NCI-H2029 (cell line): Measurements from ENCODE around the gene ARFGEF3.
"Not testable (repeated sequence)": the region's sequence is repeated elsewhere in the genome, so short reads cannot be mapped to it uniquely, and the experiment has no call there.

Experiments
- DNase-seq: peaks from one replicate; lab custom pipeline; 2025; lab: John Stamatoyannopoulos, UW

The ARFGEF3 gene

DNA sequence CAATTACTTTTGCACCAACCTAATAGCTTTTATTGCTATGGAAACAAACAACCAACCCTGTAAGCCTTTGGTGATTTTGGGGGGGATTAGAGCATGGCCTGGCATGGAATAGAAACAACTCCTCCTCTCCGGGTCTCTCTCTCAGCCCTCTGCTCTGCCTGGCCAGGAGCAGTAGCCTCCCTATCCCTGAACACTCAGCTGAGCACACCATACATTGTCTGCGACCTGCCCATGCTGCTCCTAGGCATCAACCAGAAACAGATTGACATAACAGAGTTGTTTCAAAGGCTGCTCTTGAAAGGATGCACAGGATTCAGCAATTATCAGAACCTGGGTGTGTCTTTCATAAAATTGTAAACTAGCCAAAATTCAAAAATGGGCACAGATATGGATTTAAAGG is 186.1 kb downstream of the ARFGEF3 start:
- DNase-seq = no peak

DNA sequence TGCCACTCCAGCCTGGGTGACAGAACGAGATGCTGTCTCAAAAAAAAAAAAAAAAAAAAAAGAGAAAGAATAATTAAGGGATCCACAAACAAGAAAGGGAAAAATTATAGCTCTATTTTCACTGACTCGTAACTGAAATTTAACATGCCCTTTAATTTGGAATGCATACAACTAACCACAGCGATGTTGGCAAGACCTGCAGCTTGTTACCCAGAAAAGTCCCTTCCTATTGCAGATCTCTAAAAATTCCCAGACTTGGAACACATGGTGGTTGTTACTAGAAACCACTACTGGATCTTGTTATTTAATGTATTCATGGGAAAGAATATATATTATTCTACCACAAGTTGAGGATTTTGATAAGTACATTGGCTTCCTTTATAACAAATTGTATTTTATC is 188.2 kb downstream of the ARFGEF3 start:
- no peak for DNase-seq

GRCh38 chr6:138357928-138358327 is 196.2 kb downstream of the ARFGEF3 start:
- no peak for DNase-seq

DNA sequence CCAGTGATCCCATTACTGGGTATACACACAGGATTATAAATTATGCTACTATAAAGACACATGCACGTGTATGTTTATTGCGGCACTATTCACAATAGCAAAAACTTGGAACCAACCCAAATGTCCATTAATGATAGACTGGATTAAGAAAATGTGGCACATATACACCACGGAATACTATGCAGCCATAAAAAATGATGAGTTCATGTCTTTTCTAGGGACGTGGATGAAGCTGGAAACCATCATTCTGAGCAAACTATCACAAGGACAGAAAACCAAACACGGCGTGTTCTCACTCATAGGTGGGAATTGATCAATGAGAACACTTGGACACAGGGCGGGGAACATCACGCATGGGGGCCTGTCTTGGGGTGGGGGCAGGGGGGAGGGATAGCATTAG is 206.9 kb downstream of the ARFGEF3 start:
- DNase-seq = not testable (repeated sequence)

DNA sequence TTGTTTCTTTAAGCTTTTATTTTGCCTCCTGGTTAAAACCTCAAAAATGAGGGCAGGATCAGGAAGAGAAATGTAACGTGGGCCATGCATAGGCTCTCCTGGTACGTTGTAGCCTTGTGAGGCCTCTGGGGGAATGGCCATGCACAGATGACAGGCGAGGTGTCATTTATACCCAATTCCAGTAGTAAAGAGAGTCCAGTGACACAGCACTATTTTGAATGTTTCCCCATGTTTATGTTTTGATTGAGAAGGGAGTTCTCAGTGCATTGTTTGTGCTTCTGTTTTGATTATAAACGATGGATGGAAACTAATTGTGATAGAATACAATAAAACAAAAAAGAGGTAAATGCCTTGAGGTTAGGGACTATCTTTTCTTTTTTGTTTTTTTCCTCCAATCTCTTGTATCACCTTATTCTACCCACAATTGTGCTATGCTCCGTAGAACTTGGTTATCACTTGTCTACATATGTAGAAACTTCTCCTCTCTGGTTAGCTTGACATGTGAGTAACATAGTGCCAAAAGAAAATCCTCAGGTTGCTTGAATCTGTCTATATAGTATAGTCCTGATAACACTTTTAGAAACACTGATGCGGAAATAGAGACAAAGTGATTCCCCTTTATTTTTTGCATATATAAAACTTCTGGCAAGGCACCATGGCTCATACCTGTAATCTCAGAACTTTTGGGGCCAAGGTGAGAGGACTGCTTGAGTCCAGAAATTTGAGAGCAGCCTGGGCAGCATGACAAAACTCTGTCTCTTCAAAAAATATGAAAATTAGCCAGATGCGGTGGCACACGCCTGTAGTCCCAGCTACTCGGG is 209.1 kb downstream of the ARFGEF3 start:
- no peak for DNase-seq

- DNase-seq = no peak
Measured at GRCh38 chr6:138371452-138371711, 209.6 kb downstream of the ARFGEF3 start.

DNA sequence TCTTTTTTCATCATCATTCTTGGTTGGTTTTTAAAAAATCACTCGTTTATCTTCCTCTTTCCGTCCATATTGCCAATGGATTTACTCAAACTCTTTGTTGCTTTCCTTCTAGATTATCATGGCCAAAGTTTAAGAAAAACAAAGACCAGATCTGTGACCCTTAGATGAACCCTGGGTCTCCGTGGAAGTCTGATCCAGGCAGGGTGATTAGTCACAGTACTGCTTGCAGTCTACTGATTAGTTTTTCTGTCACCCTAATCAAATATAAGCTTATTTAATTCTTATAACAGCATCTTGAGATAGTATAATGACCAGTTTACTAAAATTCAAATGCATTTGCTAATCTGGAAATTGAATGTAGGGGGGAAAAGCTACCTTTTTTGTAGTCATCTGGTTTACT is 210.0 kb downstream of the ARFGEF3 start:
- no peak for DNase-seq

DNA sequence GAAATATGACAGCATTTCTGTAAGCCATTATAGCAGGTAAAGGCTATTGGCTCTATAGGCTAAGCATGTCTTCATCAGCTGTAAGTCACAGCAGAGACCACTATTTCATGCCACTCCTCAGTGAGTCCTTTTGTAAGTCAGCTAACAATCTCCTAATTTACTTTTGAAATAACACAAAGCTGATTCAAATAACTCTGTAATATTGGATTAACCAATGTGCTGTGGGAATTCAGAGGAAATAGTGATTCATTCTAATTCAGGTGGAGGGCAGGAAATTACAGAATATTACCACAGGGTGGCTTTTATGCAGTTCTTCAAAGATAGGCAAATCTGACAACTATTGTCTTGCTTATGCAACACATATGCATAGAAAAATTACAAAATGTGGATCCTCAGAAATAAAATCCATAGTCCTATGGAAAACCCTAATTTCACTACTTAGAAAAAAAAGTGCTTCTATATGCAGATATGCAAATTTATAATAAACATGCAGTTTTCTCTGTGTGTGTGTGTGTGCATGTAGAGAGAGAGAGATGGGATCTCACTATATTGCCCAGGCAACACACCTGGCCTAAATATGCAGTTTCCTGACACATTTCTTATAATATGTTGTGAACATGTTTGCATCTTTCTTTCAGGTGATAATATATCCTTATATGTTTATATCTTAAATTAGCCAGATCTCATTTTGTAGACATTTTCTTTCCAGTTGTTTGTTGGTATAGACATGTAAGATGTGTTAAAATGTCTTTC is 211.1 kb downstream of the ARFGEF3 start:
- no peak for DNase-seq

- DNase-seq = no peak
Measured at GRCh38 chr6:138374230-138374629, 212.5 kb downstream of the ARFGEF3 start.

- no peak for DNase-seq
Measured at GRCh38 chr6:138374815-138375214, 213.1 kb downstream of the ARFGEF3 start.

DNA sequence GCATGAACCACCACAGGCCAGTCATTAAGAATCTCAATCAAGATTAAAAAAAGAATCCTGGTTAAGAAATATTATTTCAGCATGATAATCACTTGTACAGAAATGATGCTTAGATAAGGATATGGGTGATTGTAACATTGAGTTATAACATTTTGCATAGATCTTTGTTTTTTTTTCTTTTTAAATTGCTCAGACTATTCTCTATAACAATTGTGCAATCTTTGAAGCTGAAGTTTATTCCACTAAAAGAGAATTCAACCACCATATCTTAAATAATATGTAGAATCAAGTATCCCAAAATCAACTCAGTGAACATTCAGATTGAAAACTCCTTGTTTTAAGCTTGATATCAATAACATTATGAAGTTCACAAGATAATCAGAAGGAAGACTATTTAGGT is 215.3 kb downstream of the ARFGEF3 start:
- DNase-seq = no peak

DNA sequence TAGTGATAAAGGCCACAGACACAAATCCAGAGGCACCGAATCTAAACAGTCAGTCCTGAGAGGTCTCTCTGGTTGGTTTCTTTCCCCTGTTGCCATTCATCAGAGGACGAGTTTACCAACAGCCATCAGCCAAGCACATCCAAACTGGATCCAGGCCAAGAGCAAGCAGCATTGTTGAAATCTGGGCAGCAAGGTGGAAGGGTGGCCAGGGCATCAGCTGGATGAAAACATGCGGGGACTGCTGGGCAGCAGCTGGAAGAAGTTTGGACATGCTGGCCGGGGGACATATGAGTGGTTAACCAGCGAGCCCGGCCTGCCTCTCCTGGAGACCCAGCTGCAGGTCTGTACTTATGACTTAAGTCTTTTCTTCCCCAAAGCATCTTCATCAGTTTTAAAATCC is 216.1 kb downstream of the ARFGEF3 start, which contains the start of gene SMIM28:
SMIM28 (plus strand) TSS at position 62 of the 400 bp plus-strand sequence; CDS start at position 230, 168 bp downstream.
- peak; percentile 10 for DNase-seq

GRCh38 chr6:138378463-138378862 is 216.7 kb downstream of the ARFGEF3 start:
- peak; percentile 5 for DNase-seq

GRCh38 chr6:138382498-138383265 is 220.9 kb downstream of the ARFGEF3 start:
- DNase-seq = no peak

- no peak for DNase-seq
Measured at GRCh38 chr6:138383776-138384175, 222.0 kb downstream of the ARFGEF3 start.

- no peak for DNase-seq
Measured at GRCh38 chr6:138386897-138387296, 225.2 kb downstream of the ARFGEF3 start.

GRCh38 chr6:138387577-138388368 is 226.0 kb downstream of the ARFGEF3 start:
- DNase-seq = peak; percentile 43

DNA sequence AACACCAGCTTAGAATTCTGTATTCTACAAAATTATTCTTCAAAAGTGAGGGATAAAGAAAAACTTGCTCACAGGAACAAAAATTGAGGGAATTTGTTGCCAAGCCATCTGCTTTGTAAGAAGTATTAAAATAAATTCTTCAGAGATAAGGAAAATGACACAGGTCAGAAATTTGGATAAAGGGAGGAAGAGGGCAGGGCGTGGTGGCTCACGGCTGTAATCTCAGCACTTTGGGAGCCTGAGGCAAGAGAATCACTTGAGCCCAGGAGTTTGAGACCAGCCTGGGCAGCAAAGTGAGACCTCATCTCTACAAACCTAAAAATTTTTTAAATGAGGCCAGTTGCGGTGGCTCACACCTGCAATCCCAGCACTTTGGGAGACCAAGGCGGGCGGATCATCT is 227.8 kb downstream of the ARFGEF3 start:
- no peak for DNase-seq
